Mesenchymal stem cell (in vitro differentiated cells and primary cell): ENCODE measurements around the gene ELOVL7.
"Not testable (repeated sequence)": the region's sequence is repeated elsewhere in the genome, so short reads cannot be mapped to it uniquely, and the experiment has no call there.

Experiments
- DNase-seq: peaks from one replicate; pipeline ENCODE4 v3.0.0-alpha.2; 2013
- H2AFZ ChIP-seq: one replicate; pipeline ENCODE4 v1.6.1; 2013; ENCODE audit warnings: low read depth, mild to moderate bottlenecking, control low read depth, inconsistent platforms, low read length, moderate library complexity
- H2AK5ac ChIP-seq: 2 replicates; pipeline ENCODE4 v1.6.1; 2013; ENCODE audit warnings: low read length, moderate library complexity, mild to moderate bottlenecking, inconsistent platforms; ENCODE audit not compliant: severe bottlenecking
- H2BK120ac ChIP-seq: one replicate; pipeline ENCODE4 v1.6.1; 2013; ENCODE audit warnings: low read depth, mild to moderate bottlenecking, inconsistent platforms, low read length, moderate library complexity
- H2BK12ac ChIP-seq, 2 experiments: one replicate each; pipeline ENCODE4 v1.6.1; 2013; ENCODE audit warnings: inconsistent platforms in 2 of 2, low read length in 2 of 2, mild to moderate bottlenecking in 2 of 2, moderate library complexity in 2 of 2, control low read depth in 1 of 2
- H2BK15ac ChIP-seq: one replicate; pipeline ENCODE4 v1.6.1; 2013; ENCODE audit warnings: mild to moderate bottlenecking, low read depth, inconsistent platforms; ENCODE audit not compliant: poor library complexity, severe bottlenecking
- H2BK5ac ChIP-seq: 2 replicates; pipeline ENCODE4 v1.6.1; 2013; ENCODE audit warnings: low read depth, mild to moderate bottlenecking, low read length, control low read depth, inconsistent platforms; ENCODE audit not compliant: poor library complexity, severe bottlenecking
- H3K14ac ChIP-seq, 2 experiments: one replicate each; pipeline ENCODE4 v1.6.1; 2013; ENCODE audit warnings: inconsistent platforms in 2 of 2, low read length in 2 of 2, control low read depth in 1 of 2, mild to moderate bottlenecking in 1 of 2, moderate library complexity in 1 of 2
- H3K18ac ChIP-seq, 2 experiments: one replicate each; pipeline ENCODE4 v1.6.1; 2013; ENCODE audit warnings: inconsistent platforms in 2 of 2, low read length in 2 of 2, control low read depth in 1 of 2, low read depth in 1 of 2, mild to moderate bottlenecking in 1 of 2
- H3K23ac ChIP-seq, 2 experiments: one replicate each; pipeline ENCODE4 v1.6.1; 2013; ENCODE audit warnings: inconsistent platforms in 2 of 2, low read length in 2 of 2, mild to moderate bottlenecking in 2 of 2, moderate library complexity in 2 of 2, control low read depth in 1 of 2
- H3K27ac ChIP-seq: 2 replicates; pipeline ENCODE4 v1.5.1; 2013; ENCODE audit warnings: mild to moderate bottlenecking, moderate library complexity, low read length, control low read depth, inconsistent platforms; ENCODE audit not compliant: poor library complexity, severe bottlenecking
- H3K27me3 ChIP-seq, 2 experiments: 2 replicates each; pipeline versions ENCODE4 v1.6.1 to v1.7.0; 2013; ENCODE audit warnings: low read length in 2 of 2, mild to moderate bottlenecking in 2 of 2, moderate library complexity in 2 of 2, control low read depth in 1 of 2, inconsistent platforms in 1 of 2; ENCODE audit not compliant: control insufficient read depth in 1 of 2, insufficient read depth in 1 of 2
- H3K36me3 ChIP-seq, 2 experiments: 2 replicates each; pipeline versions ENCODE4 v1.6.1 to v1.7.0; 2013; ENCODE audit warnings: low read length in 2 of 2, control low read depth in 1 of 2, inconsistent platforms in 1 of 2, low read depth in 1 of 2, mild to moderate bottlenecking in 1 of 2; ENCODE audit not compliant: insufficient read depth in 2 of 2, control insufficient read depth in 1 of 2
- H3K4ac ChIP-seq, 2 experiments: one replicate each; pipeline ENCODE4 v1.6.1; 2013; ENCODE audit warnings: inconsistent platforms in 2 of 2, low read length in 2 of 2, mild to moderate bottlenecking in 2 of 2, moderate library complexity in 2 of 2, control low read depth in 1 of 2, low read depth in 1 of 2
- H3K4me1 ChIP-seq: 2 replicates; pipeline ENCODE4 v1.6.1; 2013; ENCODE audit warnings: low read depth, low read length, control low read depth; ENCODE audit not compliant: control insufficient read depth, insufficient read depth
- H3K4me2 ChIP-seq: 2 replicates; pipeline ENCODE4 v1.6.1; 2013; ENCODE audit warnings: low read length, mild to moderate bottlenecking, inconsistent platforms; ENCODE audit not compliant: poor library complexity, severe bottlenecking
- H3K4me3 ChIP-seq, 2 experiments: 2 replicates each; pipeline versions ENCODE4 v1.5.1 to v1.7.0; 2013; ENCODE audit warnings: low read length in 2 of 2, mild to moderate bottlenecking in 2 of 2, control low read depth in 1 of 2, low read depth in 1 of 2; ENCODE audit not compliant: insufficient read depth in 1 of 2
- H3K79me1 ChIP-seq: replicated peaks from 2 replicates; pipeline ENCODE4 v1.6.1; 2013; ENCODE audit warnings: mild to moderate bottlenecking, control low read depth, low read length, inconsistent platforms; ENCODE audit not compliant: poor library complexity, severe bottlenecking
- H3K9ac ChIP-seq: 2 replicates; pipeline ENCODE4 v1.7.0; 2013; ENCODE audit warnings: mild to moderate bottlenecking, low read length, moderate library complexity
- H3K9me3 ChIP-seq: 2 replicates; pipeline ENCODE4 v1.7.0; 2013; ENCODE audit warnings: mild to moderate bottlenecking, low read length; ENCODE audit not compliant: control insufficient read depth
- H4K8ac ChIP-seq: one replicate; pipeline ENCODE4 v1.6.1; 2013; ENCODE audit warnings: inconsistent platforms, mild to moderate bottlenecking, low read length, moderate library complexity
- H4K91ac ChIP-seq: one replicate; pipeline ENCODE4 v1.6.1; 2013; ENCODE audit warnings: mild to moderate bottlenecking, low read length, inconsistent platforms
- WGBS: methylation state at CpG from one replicate; pipeline ENCODE4 v1.1.7; 2013; ENCODE audit warnings: mixed read lengths; 5-methylcytosine and 5-hydroxymethylcytosine counted together

ELOVL7 gene

GRCh38 chr5:60712950-60713349 is 131.1 kb downstream of the ELOVL7 start:
- no peak overlapping the region for H2AK5ac ChIP-seq
- H2AFZ ChIP-seq = no peak overlapping the region
- H3K9me3 ChIP-seq = no peaks in the 10 kb centered on the region
- DNase-seq = no peak
- no peak overlapping the region for H3K14ac ChIP-seq
- no peak overlapping the region for H3K4ac ChIP-seq
- H3K27me3 ChIP-seq = peaks cover 0 to 2% of the 10 kb centered on the region in 2 experiments
- no peak overlapping the region for H2BK5ac ChIP-seq
- H3K9ac ChIP-seq = no peak overlapping the region
- no peaks in the 10 kb centered on the region for H3K4me1 ChIP-seq
- no peak overlapping the region for H2BK120ac ChIP-seq
- no peak overlapping the region for H3K4me3 ChIP-seq
- H2BK12ac ChIP-seq = no peak overlapping the region
- H3K23ac ChIP-seq = no peak overlapping the region
- H4K91ac ChIP-seq = no peak overlapping the region
- H3K36me3 ChIP-seq = no peaks in the 10 kb centered on the region
- no peak overlapping the region for H3K4me2 ChIP-seq
- H3K18ac ChIP-seq = no peak overlapping the region
- 81% methylated on average over 5 of the region's 5 CpGs for WGBS
- no peak overlapping the region for H4K8ac ChIP-seq
- H2BK15ac ChIP-seq = no peak overlapping the region
- H3K27ac ChIP-seq = no peak overlapping the region
- no peaks in the 10 kb centered on the region for H3K79me1 ChIP-seq

- not testable (repeated sequence) for H4K91ac ChIP-seq, H2BK12ac ChIP-seq, H3K4me1 ChIP-seq, H3K18ac ChIP-seq, DNase-seq, H3K23ac ChIP-seq, H3K4me2 ChIP-seq, H3K9ac ChIP-seq, H3K36me3 ChIP-seq, H3K4ac ChIP-seq, H2AK5ac ChIP-seq, H3K79me1 ChIP-seq, H3K27me3 ChIP-seq, H2BK15ac ChIP-seq, H4K8ac ChIP-seq, H3K9me3 ChIP-seq, H2BK5ac ChIP-seq, H2AFZ ChIP-seq, H3K27ac ChIP-seq, H3K4me3 ChIP-seq, H2BK120ac ChIP-seq, H3K14ac ChIP-seq
- WGBS = 80% methylated on average over 1 of the region's 3 CpGs
These were observed 132.2 kb downstream of the ELOVL7 start for GRCh38 chr5:60711892-60712291.

- no peaks in the 10 kb centered on the region for H3K36me3 ChIP-seq
- H3K4me3 ChIP-seq = no peak overlapping the region
- H3K4me2 ChIP-seq = no peak overlapping the region
- no peak overlapping the region for H3K9ac ChIP-seq
- WGBS = 89% methylated on average over 1 of the region's 3 CpGs
- H2BK120ac ChIP-seq = no peak overlapping the region
- DNase-seq = no peak
- no peak overlapping the region for H2AK5ac ChIP-seq
- no peak overlapping the region for H4K91ac ChIP-seq
- H2BK5ac ChIP-seq = no peak overlapping the region
- H2BK12ac ChIP-seq = no peak overlapping the region
- H3K4me1 ChIP-seq = no peaks in the 10 kb centered on the region
- H3K79me1 ChIP-seq = no peaks in the 10 kb centered on the region
- H3K18ac ChIP-seq = no peak overlapping the region
- no peak overlapping the region for H4K8ac ChIP-seq
- no peaks in the 10 kb centered on the region for H3K27me3 ChIP-seq
- no peak overlapping the region for H2BK15ac ChIP-seq
- H3K9me3 ChIP-seq = no peaks in the 10 kb centered on the region
- H3K27ac ChIP-seq = no peak overlapping the region
- H2AFZ ChIP-seq = no peak overlapping the region
- H3K14ac ChIP-seq = no peak overlapping the region
- H3K4ac ChIP-seq = no peak overlapping the region
- no peak overlapping the region for H3K23ac ChIP-seq
These were observed 133.7 kb downstream of the ELOVL7 start for GRCh38 chr5:60710362-60710761.

- DNase-seq = no peak
- Histone ChIP-seq H3K27me3 (peaks cover 0 to 7% of the 10 kb centered on the region in 2 experiments), H2AK5ac (no peak overlapping the region)
These were observed 138.9 kb downstream of the ELOVL7 start for GRCh38 chr5:60705144-60705543.

More at GRCh38 chr5:60705144-60705543, 138.9 kb downstream of the ELOVL7 start:
- Histone ChIP-seq H3K36me3 (no peaks in the 10 kb centered on the region), H2BK120ac (no peak overlapping the region), H3K4ac (no peak overlapping the region), H3K23ac (no peak overlapping the region), H3K4me2 (no peak overlapping the region), H3K18ac (no peak overlapping the region), H3K27ac (no peak overlapping the region), H4K91ac (no peak overlapping the region), H3K9ac (no peak overlapping the region), H2BK5ac (no peak overlapping the region), H3K79me1 (peaks cover 1% of the 10 kb centered on the region), H2AFZ (no peak overlapping the region), H2BK15ac (no peak overlapping the region), H3K9me3 (no peaks in the 10 kb centered on the region), H3K14ac (no peak overlapping the region), H3K4me1 (no peaks in the 10 kb centered on the region), H4K8ac (no peak overlapping the region), H3K4me3 (no peak overlapping the region), H2BK12ac (no peak overlapping the region)
